HG02943 (cell line): ENCODE data around the gene SMIM1.
"Not testable (repeated sequence)": the region's sequence is repeated elsewhere in the genome, so short reads cannot be mapped to it uniquely, and the experiment has no call there.

Experiments used
- ATAC-seq: cut with Tn5 transposase; IDR thresholded peaks from one replicate; pipeline ENCODE4 v1.9.1; 2021; ENCODE audit warnings: mild to moderate bottlenecking, low read depth, moderate library complexity; ENCODE audit not compliant: unreplicated experiment

Gene SMIM1

GRCh38 chr1:3736131-3736561 lies 36.4 kb upstream of the SMIM1 start:
- no peak for ATAC-seq

- no peak for ATAC-seq
Observed at GRCh38 chr1:3736708-3737107, 35.8 kb upstream of the SMIM1 start.

GRCh38 chr1:3738943-3739342 lies 33.6 kb upstream of the SMIM1 start:
- no peak for ATAC-seq

GRCh38 chr1:3740042-3740441 lies 32.5 kb upstream of the SMIM1 start:
- no peak for ATAC-seq

- no peak for ATAC-seq
Observed at GRCh38 chr1:3740752-3741151, 31.8 kb upstream of the SMIM1 start.

GRCh38 chr1:3741566-3742438 lies 30.7 kb upstream of the SMIM1 start:
- ATAC-seq = no peak

GRCh38 chr1:3742439-3743298 lies 29.9 kb upstream of the SMIM1 start:
- no peak for ATAC-seq

- ATAC-seq = no peak
Observed at GRCh38 chr1:3743421-3743820, 29.1 kb upstream of the SMIM1 start.

GRCh38 chr1:3743826-3744225 lies 28.7 kb upstream of the SMIM1 start:
- ATAC-seq = no peak

GRCh38 chr1:3744646-3745045 lies 27.9 kb upstream of the SMIM1 start:
- ATAC-seq = no peak

- no peak for ATAC-seq
Observed at GRCh38 chr1:3745071-3745470, 27.5 kb upstream of the SMIM1 start.

GRCh38 chr1:3745590-3746381 lies 26.8 kb upstream of the SMIM1 start:
- ATAC-seq = no peak

GRCh38 chr1:3746389-3746829 lies 26.1 kb upstream of the SMIM1 start:
- ATAC-seq = no peak

- ATAC-seq = no peak
Observed at GRCh38 chr1:3746830-3747521, 25.6 kb upstream of the SMIM1 start.

- no peak for ATAC-seq
Observed at GRCh38 chr1:3747522-3747848, 25.1 kb upstream of the SMIM1 start.

GRCh38 chr1:3747903-3748302 lies 24.6 kb upstream of the SMIM1 start:
- ATAC-seq = no peak

GRCh38 chr1:3748316-3748900 lies 24.1 kb upstream of the SMIM1 start:
- ATAC-seq = not testable (repeated sequence)

GRCh38 chr1:3749512-3749911 lies 23.0 kb upstream of the SMIM1 start:
- ATAC-seq = no peak

GRCh38 chr1:3750741-3751140 lies 21.8 kb upstream of the SMIM1 start:
- no peak for ATAC-seq

- no peak for ATAC-seq
Observed at GRCh38 chr1:3752400-3752945, 20.1 kb upstream of the SMIM1 start, which contains the start of gene CCDC27. Gene CCDC27, plus strand, starts transcription at chr1:3752450. Its CDS starts 32 bp downstream, at chr1:3752482.
